ENCODE results near the gene SLC25A15.
"Not testable (repeated sequence)": the region's sequence is repeated elsewhere in the genome, so short reads cannot be mapped to it uniquely, and the experiment has no call there.

Gene SLC25A15

DNA sequence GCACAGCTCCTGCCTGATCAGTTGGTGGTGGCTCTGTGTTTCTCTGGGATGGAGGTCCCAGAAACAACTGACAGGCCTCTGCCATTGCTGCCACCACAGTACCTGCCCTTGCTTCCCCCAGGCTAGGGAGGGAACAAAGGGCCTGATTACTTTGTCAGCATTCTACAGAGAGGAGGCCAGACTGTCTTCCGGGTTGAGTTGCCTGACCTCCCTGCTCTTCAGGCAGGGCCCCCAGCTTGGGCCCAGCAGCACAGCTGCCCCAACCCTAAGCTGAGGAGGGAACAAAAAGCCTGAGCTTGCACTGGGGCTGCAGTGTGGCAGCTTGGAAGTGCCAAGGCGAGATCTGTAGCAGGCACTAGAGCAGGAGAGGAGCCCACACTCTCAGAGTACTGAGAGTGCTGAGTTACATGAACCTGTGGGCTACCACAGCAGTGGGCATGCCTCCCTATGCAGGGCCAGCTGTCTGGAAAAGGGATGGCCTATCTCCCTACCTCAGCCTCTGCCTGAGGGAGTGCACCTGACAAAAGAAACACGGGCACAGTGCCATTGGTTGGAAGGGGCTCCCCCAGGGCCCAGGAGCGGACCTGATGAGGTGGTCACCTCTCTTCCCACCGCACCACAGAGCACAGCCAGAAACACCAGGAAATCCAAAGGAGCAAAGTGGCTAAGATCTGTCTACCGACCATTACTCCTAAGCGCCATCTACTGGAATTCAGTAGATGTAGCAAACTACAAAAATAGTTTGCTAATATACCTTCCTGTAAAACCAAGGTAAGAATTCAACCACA, 24.4 kb downstream of the SLC25A15 start:
- DNase-seq (ENCODE audit: low read depth): no peak

- no peak for DNase-seq (ENCODE audit: low read depth)
Observed at GRCh38 chr13:40814803-40815202, 25.4 kb downstream of the SLC25A15 start.

DNA sequence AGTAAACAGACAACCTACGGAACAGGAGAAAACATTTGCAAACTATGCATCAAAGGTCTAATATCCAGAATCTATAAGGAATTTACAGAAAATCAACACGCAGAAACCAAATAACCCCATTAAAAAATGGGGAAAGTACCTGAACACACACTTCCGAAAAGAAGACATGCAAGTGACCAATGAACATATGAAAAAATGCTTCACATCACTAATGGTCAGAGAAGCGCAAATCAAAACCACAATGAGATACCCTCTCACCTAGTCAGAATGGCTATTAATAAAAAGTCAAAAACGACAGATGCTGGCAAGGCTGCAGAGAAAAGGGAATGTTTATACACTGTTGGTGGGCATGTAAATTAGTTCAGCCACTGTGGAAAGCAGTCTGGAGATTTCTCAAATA, 29.5 kb downstream of the SLC25A15 start:
- no peak for DNase-seq (ENCODE audit: low read depth)

- DNase-seq (ENCODE audit: low read depth): no peak
Observed at GRCh38 chr13:40819797-40820315, 30.4 kb downstream of the SLC25A15 start.

DNA sequence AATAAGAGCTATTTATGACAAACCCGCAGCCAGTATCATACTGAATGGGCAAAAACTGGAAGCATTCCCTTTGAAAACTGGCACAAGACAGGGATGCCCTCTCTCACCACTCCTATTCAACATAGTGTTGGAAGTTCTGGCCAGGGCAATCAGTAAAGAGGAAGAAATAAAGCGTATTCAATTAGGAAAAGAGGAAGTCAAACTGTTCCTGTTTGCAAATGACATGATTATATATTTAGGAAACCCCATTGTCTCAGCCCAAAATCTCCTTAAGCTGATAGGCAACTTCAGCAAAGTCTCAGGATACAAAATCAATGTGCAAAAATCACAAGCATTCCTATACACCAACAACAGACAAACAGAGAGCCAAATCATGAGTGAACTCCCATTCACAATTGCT, 50.3 kb downstream of the SLC25A15 start:
- DNase-seq (ENCODE audit: low read depth): not testable (repeated sequence)

- DNase-seq (ENCODE audit: low read depth): not testable (repeated sequence)
Observed at GRCh38 chr13:40840955-40841354, 51.5 kb downstream of the SLC25A15 start.
